Neural cell (in vitro differentiated cells): ENCODE measurements around the gene AGXT.

Experiments
- CTCF ChIP-seq: fragments of 450-650 bp; IDR thresholded peaks from 2 replicates; pipeline ENCODE4 v1.5.1; 2014; ENCODE audit warnings: antibody characterized with exemption, mild to moderate bottlenecking, moderate library complexity; ENCODE audit not compliant: poor library complexity, severe bottlenecking
- EP300 ChIP-seq: fragments of 450-650 bp; conservative IDR thresholded peaks from 2 replicates; pipeline ENCODE4 v1.6.1; 2014; ENCODE audit warnings: antibody characterized with exemption, mild to moderate bottlenecking, moderate library complexity; ENCODE audit not compliant: poor library complexity, severe bottlenecking
- POLR2AphosphoS5 ChIP-seq: IDR thresholded peaks from 2 replicates; pipeline ENCODE4 v1.6.1; 2012
- RAD21 ChIP-seq: fragments of 450-650 bp; conservative IDR thresholded peaks from 2 replicates; pipeline ENCODE4 v1.6.1; 2014; ENCODE audit warnings: antibody characterized with exemption, mild to moderate bottlenecking, moderate library complexity
- REST ChIP-seq: IDR thresholded peaks from 2 replicates; pipeline ENCODE4 v1.6.1; 2012; ENCODE audit warnings: borderline replicate concordance

- TF ChIP-seq CTCF, result no peak
- TF ChIP-seq EP300, result no peak
- TF ChIP-seq POLR2AphosphoS5, result no peak
- TF ChIP-seq RAD21, result no peak
- TF ChIP-seq REST, result no peak
Observed at GRCh38 chr2:240901986-240902614, 33.5 kb downstream of the AGXT start.
